ENCODE data around the gene FARS2.

FARS2 gene

DNA sequence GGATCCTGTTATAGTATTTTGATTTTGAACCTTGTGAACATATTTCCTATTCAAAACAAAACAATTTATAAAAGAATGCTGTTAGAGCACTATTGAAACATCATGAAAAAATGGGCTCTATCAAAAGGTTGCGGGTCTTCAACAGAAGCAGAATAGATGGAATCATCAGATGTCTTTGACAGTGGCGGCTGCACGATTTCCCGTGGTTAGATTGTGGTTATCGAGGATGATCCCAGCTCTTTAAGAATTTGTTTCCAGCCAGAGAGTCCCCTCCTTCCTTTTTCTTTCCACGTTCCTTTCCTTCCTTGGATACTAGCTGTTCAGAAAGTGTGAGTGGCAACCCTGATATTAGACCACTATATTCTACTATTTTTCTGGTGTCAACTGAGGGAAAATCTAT lies 163.4 kb downstream of the FARS2 start:
- no peak for DNase-seq (ENCODE audit: low read depth)
- TF ChIP-seq, protein P1, sequence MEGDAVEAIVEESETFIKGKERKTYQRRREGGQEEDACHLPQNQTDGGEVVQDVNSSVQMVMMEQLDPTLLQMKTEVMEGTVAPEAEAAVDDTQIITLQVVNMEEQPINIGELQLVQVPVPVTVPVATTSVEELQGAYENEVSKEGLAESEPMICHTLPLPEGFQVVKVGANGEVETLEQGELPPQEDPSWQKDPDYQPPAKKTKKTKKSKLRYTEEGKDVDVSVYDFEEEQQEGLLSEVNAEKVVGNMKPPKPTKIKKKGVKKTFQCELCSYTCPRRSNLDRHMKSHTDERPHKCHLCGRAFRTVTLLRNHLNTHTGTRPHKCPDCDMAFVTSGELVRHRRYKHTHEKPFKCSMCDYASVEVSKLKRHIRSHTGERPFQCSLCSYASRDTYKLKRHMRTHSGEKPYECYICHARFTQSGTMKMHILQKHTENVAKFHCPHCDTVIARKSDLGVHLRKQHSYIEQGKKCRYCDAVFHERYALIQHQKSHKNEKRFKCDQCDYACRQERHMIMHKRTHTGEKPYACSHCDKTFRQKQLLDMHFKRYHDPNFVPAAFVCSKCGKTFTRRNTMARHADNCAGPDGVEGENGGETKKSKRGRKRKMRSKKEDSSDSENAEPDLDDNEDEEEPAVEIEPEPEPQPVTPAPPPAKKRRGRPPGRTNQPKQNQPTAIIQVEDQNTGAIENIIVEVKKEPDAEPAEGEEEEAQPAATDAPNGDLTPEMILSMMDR (conservative IDR thresholded peaks at IDR 0.05; ENCODE audit: low read depth, low read length), result no peak
- no peak overlapping the region for H3K4me3 ChIP-seq (ENCODE audit: low read depth, low read length)

DNA sequence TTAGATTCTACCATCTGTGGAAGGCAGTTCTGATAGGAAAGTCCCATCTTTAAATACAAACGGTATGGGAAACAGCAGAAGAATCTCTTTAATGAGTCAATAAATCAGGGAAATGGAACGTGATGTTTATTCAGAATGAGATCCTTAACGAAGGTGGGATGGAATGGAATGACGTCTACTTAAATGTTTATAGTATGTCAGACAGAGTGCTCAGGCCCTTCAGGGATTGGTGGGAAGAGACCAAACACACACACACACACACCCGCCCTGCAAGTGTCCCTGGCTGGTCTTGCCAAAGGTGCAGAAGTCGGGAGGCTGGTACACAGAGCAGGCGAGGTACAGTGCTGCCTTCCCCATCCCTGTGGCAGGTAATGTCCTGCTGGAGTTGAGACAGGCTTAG lies 164.0 kb downstream of the FARS2 start:
- TF ChIP-seq, protein P1 (conservative IDR thresholded peaks at IDR 0.05; ENCODE audit: low read depth, low read length), result no peak
- no peak overlapping the region for H3K4me3 ChIP-seq (ENCODE audit: low read depth, low read length)
- DNase-seq (ENCODE audit: low read depth), result no peak

DNA sequence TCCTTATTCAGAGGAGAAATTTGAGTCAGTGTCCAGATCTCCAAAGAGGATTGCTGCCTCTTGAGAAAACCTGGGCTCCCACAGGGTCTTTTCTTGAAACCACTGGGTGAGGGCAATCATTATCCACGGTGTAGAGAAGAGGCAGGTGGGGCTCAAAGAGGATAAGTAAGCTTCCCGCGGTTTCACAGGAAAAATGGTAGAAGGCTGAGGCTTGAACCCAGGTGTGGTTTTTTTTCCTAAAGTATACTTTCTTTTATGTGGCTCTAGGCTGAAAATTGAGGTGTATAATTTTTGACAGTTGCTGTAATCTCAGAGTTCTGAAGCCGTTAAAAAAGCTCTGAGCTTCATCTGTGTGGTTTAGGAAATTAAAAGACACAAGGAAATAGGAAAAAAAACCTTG lies 164.5 kb downstream of the FARS2 start:
- no peak for DNase-seq (ENCODE audit: low read depth)
- H3K4me3 ChIP-seq (ENCODE audit: low read depth, low read length), result no peak overlapping the region
- TF ChIP-seq, protein P1 (conservative IDR thresholded peaks at IDR 0.05; ENCODE audit: low read depth, low read length), result no peak

DNA sequence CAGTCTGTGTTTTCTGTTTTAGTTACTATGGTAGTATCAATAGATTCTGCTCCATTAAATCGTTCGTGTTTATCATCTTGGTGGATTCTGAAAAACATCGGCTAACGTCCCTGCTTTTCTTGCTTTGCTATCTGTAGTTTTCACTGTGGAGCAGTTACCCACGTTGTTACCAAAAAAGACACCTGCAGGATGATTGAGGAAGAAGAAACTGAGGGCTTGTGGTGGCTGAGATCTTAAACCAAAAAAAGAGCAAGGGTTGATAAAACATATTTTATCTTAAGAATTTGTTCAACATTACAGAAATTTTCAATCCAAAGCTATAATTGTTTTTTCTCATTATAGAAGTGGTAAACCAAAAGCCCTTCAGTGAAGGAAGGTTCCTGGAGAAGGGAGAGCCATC lies 166.3 kb downstream of the FARS2 start:
- H3K4me3 ChIP-seq (ENCODE audit: low read depth, low read length), result no peak overlapping the region
- TF ChIP-seq, protein P1 (conservative IDR thresholded peaks at IDR 0.05; ENCODE audit: low read depth, low read length), result no peak
- no peak for DNase-seq (ENCODE audit: low read depth)

DNA sequence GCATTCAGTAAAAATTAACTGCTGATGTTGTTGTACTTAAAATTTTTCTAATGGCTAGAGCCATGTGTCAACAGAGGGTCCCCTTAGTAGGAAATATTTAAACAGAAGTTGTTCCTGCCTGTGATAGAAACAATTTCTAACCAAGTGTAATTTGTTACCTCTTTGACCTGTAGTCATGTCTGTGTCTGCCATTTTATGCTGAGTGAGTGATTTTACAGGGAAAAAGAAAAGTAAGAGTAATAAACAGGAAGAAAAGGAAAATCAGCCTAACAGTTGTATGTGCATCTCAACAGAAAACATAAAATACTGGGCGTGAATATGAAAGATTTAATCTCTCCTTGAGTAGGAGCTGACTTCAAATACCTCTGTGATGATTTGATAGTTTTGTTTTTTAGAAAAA lies 172.0 kb downstream of the FARS2 start:
- DNase-seq (ENCODE audit: low read depth), result no peak
- no peak overlapping the region for H3K4me3 ChIP-seq (ENCODE audit: low read depth, low read length)
- TF ChIP-seq, protein P1 (conservative IDR thresholded peaks at IDR 0.05; ENCODE audit: low read depth, low read length), result no peak

DNA sequence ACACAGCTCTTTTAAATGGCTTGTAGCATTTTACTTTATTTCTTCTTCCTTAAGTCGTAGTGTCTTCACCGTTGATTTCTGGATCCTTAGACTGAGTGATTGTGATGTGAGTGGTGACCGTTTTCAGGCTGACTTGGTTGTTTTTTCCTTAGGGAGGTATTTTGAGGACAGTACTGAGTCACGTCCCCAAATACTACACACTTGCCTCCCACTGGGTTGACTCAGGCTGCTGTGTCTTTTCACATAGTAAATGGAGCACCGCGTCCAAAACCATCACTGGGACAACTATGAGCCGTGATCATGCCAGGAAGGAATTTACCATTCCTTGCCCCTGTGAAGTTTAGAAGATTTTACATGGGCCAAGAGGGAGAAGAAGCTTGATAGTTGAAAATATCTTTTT lies 174.1 kb downstream of the FARS2 start:
- peak; percentile 73 for DNase-seq (ENCODE audit: low read depth)
- no peak overlapping the region for H3K4me3 ChIP-seq (ENCODE audit: low read depth, low read length)
- TF ChIP-seq, protein P1 (conservative IDR thresholded peaks at IDR 0.05; ENCODE audit: low read depth, low read length), result no peak

DNA sequence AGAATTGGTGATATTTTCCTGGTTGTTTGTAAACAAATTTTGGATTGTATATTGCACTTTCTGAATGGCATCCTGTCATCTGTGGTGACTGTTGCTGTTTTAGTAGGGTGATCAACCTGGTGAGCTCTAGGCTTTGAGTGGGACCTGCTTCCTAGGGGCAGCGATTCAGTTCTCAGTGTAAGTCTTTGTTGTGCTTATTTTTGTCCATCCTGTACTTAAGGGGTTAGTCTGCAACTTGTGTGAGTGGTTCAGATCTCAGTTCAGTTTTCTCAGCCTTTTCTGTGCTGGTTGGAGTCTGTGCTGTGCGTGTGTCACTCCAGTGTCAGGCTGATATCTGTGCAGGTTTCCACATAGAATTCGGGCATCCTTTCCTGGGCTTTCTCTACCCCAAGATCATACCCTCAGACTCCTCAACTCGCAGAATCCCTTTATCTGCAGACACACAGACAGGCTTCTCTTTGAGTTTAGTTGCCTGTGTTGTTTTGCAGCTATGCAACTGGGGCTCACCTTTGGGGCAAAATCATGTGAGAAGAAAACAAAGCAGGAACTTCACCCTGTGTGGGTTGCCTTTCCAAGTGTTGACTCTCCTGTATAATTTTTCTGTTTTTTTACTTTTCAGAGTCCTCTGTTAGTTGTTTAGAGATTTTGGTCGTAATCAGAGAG lies 177.7 kb downstream of the FARS2 start:
- DNase-seq (ENCODE audit: low read depth), result no peak
- TF ChIP-seq, protein P1 (conservative IDR thresholded peaks at IDR 0.05; ENCODE audit: low read depth, low read length), result no peak
- H3K4me3 ChIP-seq (ENCODE audit: low read depth, low read length), result no peak overlapping the region
